Measurements from ENCODE around the gene ATXN1.

- no peak for TF ChIP-seq CTCF (IDR thresholded peaks at IDR 0.05)
- TF ChIP-seq POLR2AphosphoS5 (IDR thresholded peaks at IDR 0.05): no peak
- no peak for TF ChIP-seq POLR2A (IDR thresholded peaks at IDR 0.05)
Measured at GRCh38 chr6:16511723-16512489, 249.4 kb downstream of the ATXN1 start.

All from gastroesophageal sphincter (tissue), 3 donors.